ENCODE measurements around the gene AKAP13.

GRCh38 chr15:85700767-85701166 is 320.4 kb downstream of the AKAP13 start:
- TF ChIP-seq POLR2AphosphoS5 (IDR thresholded peaks at IDR 0.05; ENCODE audit: low read depth, low read length) (no peak), POLR2A (IDR thresholded peaks at IDR 0.05; ENCODE audit: low read depth, low read length) (no peak), PAX5 (IDR thresholded peaks at IDR 0.05; ENCODE audit: insufficient read depth, low read length, severe bottlenecking) (no peak), POU2F2 (IDR thresholded peaks at IDR 0.05; ENCODE audit: low read depth, low read length) (no peak)

Data from GM12891 (cell line).